NCI-H460 (cell line): ENCODE results near the gene DNAJC4. TPM values are rescaled to one million over a fixed set of nuclear protein-coding genes. Genes with fewer than 3 reads are reported as not detected.

Source experiments
- DNase-seq: peaks from one replicate; pipeline ENCODE4 v3.0.0-alpha.2; 2016; ENCODE audit warnings: low read depth; ENCODE audit errors: extremely low read depth
- total RNA-seq: library from RNA; depleted of rRNA; stranded (reverse); fragments of >200 nt; shearing (Covaris generic); gene quantifications from 2 replicates; pipeline ENCODE4 v1.2.3, GENCODE V29; 2014

DNAJC4 gene
- total RNA-seq, 1 experiment from 2014 or later: 8.7 TPM

GRCh38 chr11:64255135-64256128 is 25.1 kb downstream of the DNAJC4 start:
- no peak for DNase-seq

GRCh38 chr11:64256300-64256699 is 26.0 kb downstream of the DNAJC4 start:
- no peak for DNase-seq

GRCh38 chr11:64258356-64258755 is 28.0 kb downstream of the DNAJC4 start:
- DNase-seq: no peak

- DNase-seq: no peak
These were observed 28.7 kb downstream of the DNAJC4 start for GRCh38 chr11:64258946-64259532.

- no peak for DNase-seq
These were observed 29.3 kb downstream of the DNAJC4 start for GRCh38 chr11:64259533-64260067.

GRCh38 chr11:64260147-64260708 is 29.9 kb downstream of the DNAJC4 start:
- no peak for DNase-seq

GRCh38 chr11:64261556-64262080 is 31.3 kb downstream of the DNAJC4 start:
- DNase-seq: no peak

GRCh38 chr11:64262271-64263002 is 32.1 kb downstream of the DNAJC4 start:
- DNase-seq: no peak

- DNase-seq: no peak
These were observed 32.9 kb downstream of the DNAJC4 start for GRCh38 chr11:64263021-64263946.

- no peak for DNase-seq
These were observed 33.6 kb downstream of the DNAJC4 start for GRCh38 chr11:64263947-64264317.

GRCh38 chr11:64264371-64264852 is 34.1 kb downstream of the DNAJC4 start:
- DNase-seq: no peak

- DNase-seq: no peak
These were observed 35.1 kb downstream of the DNAJC4 start for GRCh38 chr11:64265176-64266160.

- no peak for DNase-seq
These were observed 36.0 kb downstream of the DNAJC4 start for GRCh38 chr11:64266339-64266738.

GRCh38 chr11:64267207-64267945 is 37.0 kb downstream of the DNAJC4 start:
- DNase-seq: no peak

GRCh38 chr11:64268025-64268892 is 37.9 kb downstream of the DNAJC4 start:
- peak; percentile 35 for DNase-seq

- peak; percentile 43 for DNase-seq
These were observed 38.7 kb downstream of the DNAJC4 start for GRCh38 chr11:64268893-64269539.
